HepG2 (cell line): ENCODE results near the gene GDA. TPM values are rescaled to one million over a fixed set of nuclear protein-coding genes. Genes with fewer than 3 reads are reported as not detected.

ENCODE experiments used
- ATAC-seq: fragments of 200-7000 bp; cut with Tn5 transposase; 3 replicates; pipeline ENCODE4 v1.9.1; 2020; ENCODE audit warnings: mild to moderate bottlenecking, moderate library complexity
- BruUV-seq: library from RNA; stranded (reverse); fragments of 400-500 nt; replicated peaks from 2 replicates; lab custom pipeline; 2021; lab: Mats Ljungman, UMichigan
- CTCF ChIA-PET: fragments of 300-600 bp; formaldehyde crosslinking; extraction: SDS; loops from one replicate; lab custom pipeline; 2021; ENCODE audit warnings: low total read pairs, inconsistent platforms, low intra/inter-chr PET ratio; lab: Yijun Ruan, JAX
- POLR2A ChIA-PET: fragments of 350-600 bp; sonication (Branson Sonifier 250); formaldehyde crosslinking; loops from one replicate; lab custom pipeline; 2020; ENCODE audit warnings: antibody characterized with exemption, inconsistent platforms; lab: Yijun Ruan, JAX
- DNase-seq: peaks from one replicate; pipeline ENCODE4 v3.0.0-alpha.2; 2015; ENCODE audit warnings: low spot score
- FAIRE-seq: peaks from 3 replicates; lab custom pipeline; 2011; peaks lifted over from hg19 to GRCh38; lab: Jason Lieb, UNC
- H2AFZ ChIP-seq: one replicate; pipeline ENCODE4 v1.6.1; 2011; ENCODE audit warnings: low read length, inconsistent platforms
- H3K27ac ChIP-seq: fragments of 300-600 bp; 3 replicates; pipeline ENCODE4 v1.8.0; 2011; ENCODE audit warnings: mixed run types, mild to moderate bottlenecking, mixed read lengths, low read length, inconsistent platforms; ENCODE audit not compliant: insufficient read depth; ENCODE audit errors: extremely low read length
- H3K27me3 ChIP-seq, 2 experiments: fragments of 200-600 bp in 1 of 2; 2 replicates in 1 of 2; 3 replicates in 1 of 2; pipeline versions ENCODE4 v1.6.0 to v1.8.0; 2011; ENCODE audit warnings: low read length in 2 of 2, mild to moderate bottlenecking in 2 of 2, moderate library complexity in 2 of 2, inconsistent platforms in 1 of 2; ENCODE audit not compliant: insufficient read depth in 2 of 2, control insufficient read depth in 1 of 2
- H3K36me3 ChIP-seq, 2 experiments: fragments of 200-600 bp in 1 of 2; replicated peaks in 1 of 2; 2 replicates in 1 of 2; 3 replicates in 1 of 2; pipeline versions ENCODE4 v1.5.1 to v1.8.0; 2011; ENCODE audit warnings: low read length in 2 of 2, inconsistent platforms in 1 of 2; ENCODE audit not compliant: insufficient read depth in 2 of 2, control insufficient read depth in 1 of 2
- H3K4me1 ChIP-seq: 2 replicates; pipeline ENCODE4 v1.5.1; 2012; ENCODE audit warnings: low read length, inconsistent platforms; ENCODE audit not compliant: insufficient read depth
- H3K4me2 ChIP-seq: 2 replicates; pipeline ENCODE4 v1.6.0; 2011; ENCODE audit warnings: low read depth, low read length, inconsistent platforms
- H3K4me3 ChIP-seq, 3 experiments: fragments of 200-600 bp in 1 of 3; sonication (generic), shearing (Covaris generic) in 1 of 3; replicated peaks in 1 of 3; 2 replicates each; pipeline ENCODE4 v1.5.1; 2011 to 2016; ENCODE audit warnings: low read length in 3 of 3, inconsistent platforms in 2 of 3, low read depth in 2 of 3, mild to moderate bottlenecking in 2 of 3, control low read depth in 1 of 3, mixed read lengths in 1 of 3; ENCODE audit not compliant: insufficient read depth in 1 of 3
- H3K79me2 ChIP-seq: one replicate; pipeline ENCODE4 v1.6.1; 2011; ENCODE audit warnings: low read length, inconsistent platforms; ENCODE audit not compliant: insufficient read depth
- H3K9ac ChIP-seq: 2 replicates; pipeline ENCODE4 v1.6.0; 2011; ENCODE audit warnings: mild to moderate bottlenecking, low read depth, low read length, inconsistent platforms; ENCODE audit not compliant: insufficient read depth
- H3K9me3 ChIP-seq: 2 replicates; pipeline ENCODE4 v1.5.1; 2012; ENCODE audit warnings: mild to moderate bottlenecking, low read length
- H4K20me1 ChIP-seq: 2 replicates; pipeline ENCODE4 v1.6.0; 2011; ENCODE audit warnings: inconsistent platforms, mild to moderate bottlenecking, low read length, moderate library complexity; ENCODE audit not compliant: insufficient read depth
- ZIK1 ChIP-seq: sonication (generic); formaldehyde crosslinking; IDR thresholded peaks from 2 replicates; pipeline ENCODE4 v1.5.0; 2020; ENCODE audit warnings: mild to moderate bottlenecking, low read depth, missing genetic modification reagents, borderline replicate concordance
- ZNF136 ChIP-seq: sonication (generic); formaldehyde crosslinking; IDR thresholded peaks from 2 replicates; pipeline ENCODE4 v1.8.1; 2022; ENCODE audit warnings: low read depth, mild to moderate bottlenecking, moderate library complexity, missing genetic modification reagents
- ZNF329 ChIP-seq: sonication (generic); formaldehyde crosslinking; IDR thresholded peaks from 2 replicates; pipeline ENCODE4 v1.9.0; 2021; ENCODE audit warnings: low read depth, mild to moderate bottlenecking, missing genetic modification reagents
- ZNF691 ChIP-seq: sonication (generic); formaldehyde crosslinking; IDR thresholded peaks from 2 replicates; pipeline ENCODE4 v1.4.0; 2020; ENCODE audit warnings: missing genetic modification reagents, low read depth, mild to moderate bottlenecking, borderline replicate concordance
- WGBS: methylation state at CpG from one replicate; pipeline ENCODE4 v1.1.6; 2017; ENCODE audit warnings: low lambda C conversion rate; 5-methylcytosine and 5-hydroxymethylcytosine counted together
- in situ Hi-C: cut with HindIII; loops from 2 replicates; pipeline ENCODE4 v1.10.0; 2017; ENCODE audit warnings: low pct_unique_long_range_greater_than_20kb; ENCODE audit not compliant: extremely low pct_ligation_motif_present
- intact Hi-C: fragments of 100-400 bp; cut with micrococcal nuclease; formaldehyde crosslinking; loops from one replicate; pipeline ENCODE4 v1.10.0; 2022; ENCODE audit not compliant: unreplicated experiment
- polyA plus RNA-seq, 8 experiments: library from polyadenylated mRNA; depleted of rRNA in 3 of 8; stranded (reverse) in 7 of 8; unstranded in 1 of 8; fragments of >200 nt; fragmentation: Illumina TruSeq in 4 of 8; extraction: Trizol in 4 of 8; gene quantifications; 2 replicates each; pipeline versions ENCODE4 v1.2.1 to v1.2.3, GENCODE V29; 2011 to 2016; ENCODE audit warnings: low read depth in 4 of 8, missing spikeins in 1 of 8, mixed read lengths in 1 of 8; ENCODE audit not compliant: insufficient read depth in 1 of 8
- total RNA-seq, 5 experiments: library from RNA; depleted of rRNA; stranded (reverse); fragments of >200 nt; fragmentation: Illumina TruSeq; extraction: Trizol; gene quantifications; 2 replicates each; pipeline ENCODE4 v1.2.3, GENCODE V29; 2016; ENCODE audit warnings: low read depth in 1 of 5
- TF ChIP-seq, protein P1 (sequence below): sonication (generic); formaldehyde crosslinking; IDR thresholded peaks from 2 replicates; pipeline ENCODE4 v1.8.0; 2022; ENCODE audit warnings: mild to moderate bottlenecking, missing genetic modification reagents, moderate library complexity
- TF ChIP-seq, protein P2 (sequence below): sonication (generic); formaldehyde crosslinking; IDR thresholded peaks from 2 replicates; pipeline ENCODE4 v1.5.0; 2020; ENCODE audit warnings: mild to moderate bottlenecking, missing genetic modification reagents, borderline replicate concordance
- TF ChIP-seq, protein P3 (sequence below): sonication (generic); formaldehyde crosslinking; IDR thresholded peaks from 2 replicates; pipeline ENCODE4 v1.8.1; 2022; ENCODE audit warnings: mild to moderate bottlenecking, missing genetic modification reagents

The GDA gene
- total and polyA plus RNA-seq, 2 of the 13 experiments (the other 11 are each of a cell fraction or from before 2014, with no cell fraction given): 0.15 to 0.99 TPM

- DNase-seq: no peak
- no peak; the same call in 2 of the 3 replicates for ATAC-seq
- ChIA-PET POLR2A (no interaction called here), CTCF (no interaction called here)
- H4K20me1 ChIP-seq: no peaks in the 10 kb centered on the region
- no peak overlapping the region for H3K4me2 ChIP-seq
- FAIRE-seq: no peak
- H3K27ac ChIP-seq: no peak overlapping the region
- no peaks in the 10 kb centered on the region for H3K36me3 ChIP-seq
- intact Hi-C loops (no loop called here), in situ Hi-C loops (no loop called here)
- H2AFZ ChIP-seq: no peak overlapping the region
- H3K4me1 ChIP-seq: peaks cover 12% of the 10 kb centered on the region
- no peak overlapping the region for H3K9ac ChIP-seq
- TF ChIP-seq ZNF329 (CRISPR knock-in tag) (no peak), ZNF691 (CRISPR knock-in tag) (no peak), ZIK1 (CRISPR knock-in tag) (no peak)
- 0 out of 5 replicates have a peak, but pooled peaks cover 0 to 4% of the 10 kb centered on the region in 2 experiments for H3K27me3 ChIP-seq
- H3K4me3 ChIP-seq: no peak overlapping the region
- no peaks in the 10 kb centered on the region for H3K9me3 ChIP-seq
- BruUV-seq: no TSS peak
- 40% methylated on average over 7 of the region's 8 CpGs for WGBS
- no peaks in the 10 kb centered on the region for H3K79me2 ChIP-seq
Measured at GRCh38 chr9:72299017-72299603, 149.9 kb downstream of the GDA start.

DNA sequence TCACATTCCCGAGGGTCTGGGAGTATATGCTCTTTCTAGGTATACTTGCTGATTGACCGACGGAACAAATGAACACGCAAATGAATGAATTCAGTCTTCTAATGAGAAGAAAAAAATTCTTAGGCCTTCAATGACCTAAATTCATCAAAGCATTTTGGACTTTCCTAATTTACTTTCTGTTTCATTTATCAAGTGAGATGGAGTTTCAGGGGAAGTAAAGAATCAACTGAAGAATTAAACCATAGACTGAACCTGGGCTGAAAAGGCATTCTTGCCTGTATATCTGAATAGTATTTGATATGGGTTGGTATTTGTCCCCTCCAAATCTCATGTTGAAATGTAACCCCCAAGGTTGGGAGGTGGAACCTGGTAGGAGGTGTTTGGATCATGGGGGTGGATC, 151.6 kb downstream of the GDA start:
- H4K20me1 ChIP-seq: no peaks in the 10 kb centered on the region
- no peaks in the 10 kb centered on the region for H3K9me3 ChIP-seq
- CTCF ChIA-PET: no interaction called here
- no peak overlapping the region for H3K4me3 ChIP-seq
- H2AFZ ChIP-seq: no peak overlapping the region
- DNase-seq: no peak
- no peak for ATAC-seq
- TF ChIP-seq, protein P1, sequence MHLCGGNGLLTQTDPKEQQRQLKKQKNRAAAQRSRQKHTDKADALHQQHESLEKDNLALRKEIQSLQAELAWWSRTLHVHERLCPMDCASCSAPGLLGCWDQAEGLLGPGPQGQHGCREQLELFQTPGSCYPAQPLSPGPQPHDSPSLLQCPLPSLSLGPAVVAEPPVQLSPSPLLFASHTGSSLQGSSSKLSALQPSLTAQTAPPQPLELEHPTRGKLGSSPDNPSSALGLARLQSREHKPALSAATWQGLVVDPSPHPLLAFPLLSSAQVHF (CRISPR knock-in tag): no peak
- TF ChIP-seq, protein P2, sequence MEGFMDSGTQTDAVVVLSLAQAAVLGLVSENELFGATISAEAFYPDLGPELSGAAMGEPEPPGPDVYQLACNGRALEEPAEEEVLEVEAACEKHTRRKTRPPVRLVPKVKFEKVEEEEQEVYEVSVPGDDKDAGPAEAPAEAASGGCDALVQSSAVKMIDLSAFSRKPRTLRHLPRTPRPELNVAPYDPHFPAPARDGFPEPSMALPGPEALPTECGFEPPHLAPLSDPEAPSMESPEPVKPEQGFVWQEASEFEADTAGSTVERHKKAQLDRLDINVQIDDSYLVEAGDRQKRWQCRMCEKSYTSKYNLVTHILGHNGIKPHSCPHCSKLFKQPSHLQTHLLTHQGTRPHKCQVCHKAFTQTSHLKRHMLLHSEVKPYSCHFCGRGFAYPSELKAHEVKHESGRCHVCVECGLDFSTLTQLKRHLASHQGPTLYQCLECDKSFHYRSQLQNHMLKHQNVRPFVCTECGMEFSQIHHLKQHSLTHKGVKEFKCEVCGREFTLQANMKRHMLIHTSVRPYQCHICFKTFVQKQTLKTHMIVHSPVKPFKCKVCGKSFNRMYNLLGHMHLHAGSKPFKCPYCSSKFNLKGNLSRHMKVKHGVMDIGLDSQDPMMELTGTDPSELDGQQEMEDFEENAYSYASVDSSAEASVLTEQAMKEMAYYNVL (CRISPR knock-in tag): no peak
- no peak for TF ChIP-seq ZNF136 (CRISPR knock-in tag)
- TF ChIP-seq, protein P3, sequence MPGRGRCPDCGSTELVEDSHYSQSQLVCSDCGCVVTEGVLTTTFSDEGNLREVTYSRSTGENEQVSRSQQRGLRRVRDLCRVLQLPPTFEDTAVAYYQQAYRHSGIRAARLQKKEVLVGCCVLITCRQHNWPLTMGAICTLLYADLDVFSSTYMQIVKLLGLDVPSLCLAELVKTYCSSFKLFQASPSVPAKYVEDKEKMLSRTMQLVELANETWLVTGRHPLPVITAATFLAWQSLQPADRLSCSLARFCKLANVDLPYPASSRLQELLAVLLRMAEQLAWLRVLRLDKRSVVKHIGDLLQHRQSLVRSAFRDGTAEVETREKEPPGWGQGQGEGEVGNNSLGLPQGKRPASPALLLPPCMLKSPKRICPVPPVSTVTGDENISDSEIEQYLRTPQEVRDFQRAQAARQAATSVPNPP (CRISPR knock-in tag): no peak
- TF ChIP-seq, all 625 proteins: peak for 0
- Histone ChIP-seq H3K27ac (no peak overlapping the region), H3K36me3 (no peaks in the 10 kb centered on the region), H3K4me1 (no peaks in the 10 kb centered on the region), H3K79me2 (no peaks in the 10 kb centered on the region), H3K9ac (no peak overlapping the region), H3K27me3 (0 out of 5 replicates have a peak, but pooled peaks cover 0 to 4% of the 10 kb centered on the region in 2 experiments), H3K4me2 (no peak overlapping the region)
- no TSS peak for BruUV-seq
- FAIRE-seq: no peak
- in situ Hi-C loops: no loop called here
- WGBS: 71% methylated on average over 4 of the region's 4 CpGs
- POLR2A ChIA-PET: no interaction called here
- intact Hi-C loops: no loop called here
